Measurements from ENCODE around the gene PDGFC.

PDGFC gene

DNA sequence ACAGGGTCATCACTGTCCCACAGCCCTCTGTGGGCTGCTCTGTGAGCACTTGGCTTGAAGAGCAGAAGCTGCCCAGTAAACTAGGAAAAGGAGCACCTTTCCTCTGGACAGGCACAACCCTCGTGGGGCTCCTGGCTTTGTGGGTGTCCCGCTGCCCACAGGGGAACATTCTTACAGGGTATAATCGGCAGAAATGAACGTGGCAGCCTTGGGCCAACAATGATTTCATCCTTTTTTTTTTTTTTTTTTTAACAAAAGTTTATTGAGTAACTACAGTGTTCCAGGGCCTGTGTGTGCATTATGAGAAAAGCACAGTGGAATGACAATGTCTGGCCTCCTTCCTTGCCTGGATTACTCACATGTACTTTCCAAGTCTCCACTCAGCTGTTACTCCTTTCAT is 197.2 kb downstream of the PDGFC start:
- Mint-ChIP-seq H3K4me3 (no peak overlapping the region), H3K9me3 (no peaks in the 10 kb centered on the region), H3K4me1 (no peaks in the 10 kb centered on the region), H3K27ac (ENCODE audit: low read depth) (no peak overlapping the region), H3K27me3 (no peaks in the 10 kb centered on the region), H3K36me3 (ENCODE audit: insufficient read depth) (no peaks in the 10 kb centered on the region)
- no peak for DNase-seq (ENCODE audit: low spot score in 2 of 2)
- ATAC-seq (replicated peaks; ENCODE audit: extremely low read depth, poor library complexity, severe bottlenecking) = no peak

DNA sequence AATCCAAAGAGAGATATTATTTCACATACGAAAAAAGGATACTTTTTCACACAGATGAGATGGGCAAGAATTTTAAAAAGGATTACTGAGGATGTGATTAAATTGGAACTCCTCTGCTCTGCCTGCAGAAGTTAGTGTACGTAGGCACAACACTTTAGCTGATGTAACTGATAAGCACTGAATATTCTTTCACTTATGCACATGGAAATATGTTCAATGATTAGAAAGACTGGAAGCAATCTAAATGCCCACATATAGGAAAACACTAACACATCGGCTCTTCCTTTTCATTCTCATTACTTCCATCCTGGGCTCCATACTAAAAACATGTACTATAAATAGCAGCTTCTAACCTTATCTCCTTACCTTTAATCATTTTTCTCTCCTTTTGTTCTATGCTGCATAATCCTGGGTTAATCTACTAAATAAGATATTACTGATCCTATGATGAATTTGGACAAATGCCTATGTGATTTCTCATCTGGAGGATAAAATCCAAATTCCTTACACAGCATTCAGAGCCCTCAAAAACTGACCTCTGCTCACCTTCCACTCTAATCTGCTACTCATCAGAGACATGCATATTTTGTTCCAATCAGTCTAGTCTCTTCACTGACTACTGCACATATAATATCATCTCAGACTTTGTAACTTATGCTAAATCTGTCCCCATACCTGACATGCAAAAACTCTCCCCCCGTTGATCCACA is 197.8 kb downstream of the PDGFC start:
- H3K4me1 Mint-ChIP-seq = no peaks in the 10 kb centered on the region
- DNase-seq (ENCODE audit: low spot score in 2 of 2) = no peak
- no peak overlapping the region for H3K27ac Mint-ChIP-seq (ENCODE audit: low read depth)
- no peaks in the 10 kb centered on the region for H3K36me3 Mint-ChIP-seq (ENCODE audit: insufficient read depth)
- H3K27me3 Mint-ChIP-seq = no peaks in the 10 kb centered on the region
- no peaks in the 10 kb centered on the region for H3K9me3 Mint-ChIP-seq
- no peak for ATAC-seq (replicated peaks; ENCODE audit: extremely low read depth, poor library complexity, severe bottlenecking)
- no peak overlapping the region for H3K4me3 Mint-ChIP-seq

GRCh38 chr4:156771171-156771837 is 200.3 kb downstream of the PDGFC start:
- ATAC-seq (replicated peaks; ENCODE audit: extremely low read depth, poor library complexity, severe bottlenecking) = no peak
- Mint-ChIP-seq H3K27me3 (no peaks in the 10 kb centered on the region), H3K9me3 (no peaks in the 10 kb centered on the region), H3K36me3 (ENCODE audit: insufficient read depth) (no peaks in the 10 kb centered on the region), H3K4me3 (no peak overlapping the region), H3K4me1 (no peaks in the 10 kb centered on the region), H3K27ac (ENCODE audit: low read depth) (no peak overlapping the region)
- no peak for DNase-seq (ENCODE audit: low spot score in 2 of 2)

GRCh38 chr4:156770140-156770539 is 201.5 kb downstream of the PDGFC start:
- Mint-ChIP-seq H3K36me3 (ENCODE audit: insufficient read depth) (no peaks in the 10 kb centered on the region), H3K27ac (ENCODE audit: low read depth) (no peak overlapping the region), H3K9me3 (peaks cover 7% of the 10 kb centered on the region), H3K27me3 (no peaks in the 10 kb centered on the region), H3K4me1 (no peaks in the 10 kb centered on the region), H3K4me3 (no peak overlapping the region)
- ATAC-seq (replicated peaks; ENCODE audit: extremely low read depth, poor library complexity, severe bottlenecking) (no peak), DNase-seq (ENCODE audit: low spot score in 2 of 2) (no peak)

DNA sequence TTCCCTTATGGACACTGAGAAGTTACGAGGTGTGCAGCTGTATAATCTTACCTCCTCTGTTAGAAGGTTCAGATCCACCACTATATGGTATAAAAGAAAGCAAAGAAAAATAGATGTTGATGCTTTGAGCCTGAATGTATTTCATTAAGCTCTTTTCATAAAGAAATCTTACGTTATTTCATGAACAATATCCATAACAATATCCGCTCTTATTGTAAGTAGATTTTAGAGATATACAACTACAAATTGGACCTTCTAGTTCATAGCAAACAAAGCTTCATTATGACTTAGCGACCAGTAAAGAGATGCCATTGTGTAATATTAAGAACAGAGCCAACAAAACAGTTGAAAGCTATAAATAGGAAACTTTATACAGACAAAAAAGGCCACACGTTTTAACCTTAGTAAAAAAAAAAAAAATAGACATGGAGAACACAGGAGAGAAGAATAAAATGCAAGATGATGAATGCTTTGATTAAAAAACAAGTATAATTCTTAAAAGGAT is 203.6 kb downstream of the PDGFC start:
- ATAC-seq (replicated peaks; ENCODE audit: extremely low read depth, poor library complexity, severe bottlenecking) = no peak
- Mint-ChIP-seq H3K9me3 (peaks cover 10% of the 10 kb centered on the region), H3K27me3 (no peaks in the 10 kb centered on the region), H3K27ac (ENCODE audit: low read depth) (no peak overlapping the region), H3K4me3 (no peak overlapping the region), H3K36me3 (ENCODE audit: insufficient read depth) (no peaks in the 10 kb centered on the region), H3K4me1 (no peaks in the 10 kb centered on the region)
- DNase-seq (ENCODE audit: low spot score in 2 of 2) = no peak

- Mint-ChIP-seq H3K27ac (ENCODE audit: low read depth) (no peak overlapping the region), H3K9me3 (peaks cover 10% of the 10 kb centered on the region), H3K27me3 (no peaks in the 10 kb centered on the region), H3K4me3 (no peak overlapping the region), H3K36me3 (ENCODE audit: insufficient read depth) (no peaks in the 10 kb centered on the region), H3K4me1 (no peaks in the 10 kb centered on the region)
- DNase-seq (ENCODE audit: low spot score in 2 of 2) = no peak
- ATAC-seq (replicated peaks; ENCODE audit: extremely low read depth, poor library complexity, severe bottlenecking) = no peak
Observed at GRCh38 chr4:156766846-156767245, 204.8 kb downstream of the PDGFC start.

GRCh38 chr4:156765277-156765676 is 206.3 kb downstream of the PDGFC start:
- DNase-seq (ENCODE audit: low spot score in 2 of 2) = no peak
- ATAC-seq (replicated peaks; ENCODE audit: extremely low read depth, poor library complexity, severe bottlenecking) = no peak
- Mint-ChIP-seq H3K36me3 (ENCODE audit: insufficient read depth) (no peaks in the 10 kb centered on the region), H3K4me3 (no peak overlapping the region), H3K4me1 (no peaks in the 10 kb centered on the region), H3K27ac (ENCODE audit: low read depth) (no peak overlapping the region), H3K9me3 (peaks cover 10% of the 10 kb centered on the region), H3K27me3 (no peaks in the 10 kb centered on the region)

- ATAC-seq (replicated peaks; ENCODE audit: extremely low read depth, poor library complexity, severe bottlenecking) (no peak), DNase-seq (ENCODE audit: low spot score in 2 of 2) (no peak)
- Mint-ChIP-seq H3K36me3 (ENCODE audit: insufficient read depth) (no peaks in the 10 kb centered on the region), H3K27ac (ENCODE audit: low read depth) (no peak overlapping the region), H3K4me1 (no peaks in the 10 kb centered on the region), H3K9me3 (peaks cover 10% of the 10 kb centered on the region), H3K4me3 (no peak overlapping the region), H3K27me3 (no peaks in the 10 kb centered on the region)
Observed at GRCh38 chr4:156764846-156765245, 206.8 kb downstream of the PDGFC start.

- H3K27ac Mint-ChIP-seq (ENCODE audit: low read depth) = no peak overlapping the region
- H3K9me3 Mint-ChIP-seq = peaks cover 10% of the 10 kb centered on the region
- no peaks in the 10 kb centered on the region for H3K27me3 Mint-ChIP-seq
- H3K4me1 Mint-ChIP-seq = no peaks in the 10 kb centered on the region
- no peak for DNase-seq (ENCODE audit: low spot score in 2 of 2)
- H3K4me3 Mint-ChIP-seq = no peak overlapping the region
- no peak for ATAC-seq (replicated peaks; ENCODE audit: extremely low read depth, poor library complexity, severe bottlenecking)
- H3K36me3 Mint-ChIP-seq (ENCODE audit: insufficient read depth) = no peaks in the 10 kb centered on the region
Observed at GRCh38 chr4:156764145-156764544, 207.5 kb downstream of the PDGFC start.

GRCh38 chr4:156763511-156763910 is 208.1 kb downstream of the PDGFC start:
- Mint-ChIP-seq H3K36me3 (ENCODE audit: insufficient read depth) (no peaks in the 10 kb centered on the region), H3K27ac (ENCODE audit: low read depth) (no peak overlapping the region), H3K9me3 (peaks cover 11% of the 10 kb centered on the region), H3K27me3 (no peaks in the 10 kb centered on the region), H3K4me3 (no peak overlapping the region), H3K4me1 (no peaks in the 10 kb centered on the region)
- ATAC-seq (replicated peaks; ENCODE audit: extremely low read depth, poor library complexity, severe bottlenecking) (no peak), DNase-seq (ENCODE audit: low spot score in 2 of 2) (no peak)

GRCh38 chr4:156762851-156763250 is 208.7 kb downstream of the PDGFC start:
- no peak for ATAC-seq (replicated peaks; ENCODE audit: extremely low read depth, poor library complexity, severe bottlenecking)
- Mint-ChIP-seq H3K9me3 (peaks cover 17% of the 10 kb centered on the region), H3K27ac (ENCODE audit: low read depth) (no peak overlapping the region), H3K4me1 (no peaks in the 10 kb centered on the region), H3K27me3 (no peaks in the 10 kb centered on the region), H3K4me3 (no peak overlapping the region), H3K36me3 (ENCODE audit: insufficient read depth) (no peaks in the 10 kb centered on the region)
- no peak for DNase-seq (ENCODE audit: low spot score in 2 of 2)

DNA sequence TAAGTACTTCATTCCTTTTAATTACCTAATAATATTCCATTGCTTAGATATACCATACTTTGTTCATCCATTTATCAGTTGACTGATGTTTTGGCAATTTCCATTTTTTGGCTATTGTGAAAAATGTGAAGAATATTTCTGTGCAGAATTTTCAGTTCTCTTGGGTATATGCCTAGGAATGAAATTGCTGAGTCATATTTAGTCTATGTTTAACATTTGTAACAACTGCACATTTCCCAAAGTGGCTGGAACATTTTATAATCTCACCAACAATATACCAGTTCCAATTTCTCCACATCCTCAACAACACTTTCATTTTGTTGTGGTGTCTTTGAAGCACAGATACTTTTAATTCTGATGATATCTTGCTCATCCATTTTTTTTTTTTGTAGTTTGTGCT is 215.5 kb downstream of the PDGFC start:
- no peak for DNase-seq (ENCODE audit: low spot score in 2 of 2)
- Mint-ChIP-seq H3K4me3 (no peak overlapping the region), H3K36me3 (ENCODE audit: insufficient read depth) (no peaks in the 10 kb centered on the region), H3K9me3 (peaks cover 21% of the 10 kb centered on the region), H3K27ac (ENCODE audit: low read depth) (no peak overlapping the region), H3K4me1 (no peaks in the 10 kb centered on the region), H3K27me3 (no peaks in the 10 kb centered on the region)
- ATAC-seq (replicated peaks; ENCODE audit: extremely low read depth, poor library complexity, severe bottlenecking) = no peak

GRCh38 chr4:156754832-156755570 is 216.6 kb downstream of the PDGFC start:
- DNase-seq (ENCODE audit: low spot score in 2 of 2) = no peak
- Mint-ChIP-seq H3K36me3 (ENCODE audit: insufficient read depth) (no peaks in the 10 kb centered on the region), H3K4me1 (no peaks in the 10 kb centered on the region), H3K9me3 (peaks cover 28% of the 10 kb centered on the region), H3K27me3 (no peaks in the 10 kb centered on the region), H3K4me3 (no peak overlapping the region), H3K27ac (ENCODE audit: low read depth) (no peak overlapping the region)
- ATAC-seq (replicated peaks; ENCODE audit: extremely low read depth, poor library complexity, severe bottlenecking) = no peak
